MM.1S (cell line): ENCODE data around the gene ATF7IP.

ENCODE experiments used
- CTCF ChIP-seq: fragments of 300-600 bp; sonication (generic); IDR thresholded peaks from 2 replicates; pipeline ENCODE4 v1.5.1; 2016; ENCODE audit warnings: antibody characterized with exemption, low read length, mixed read lengths
- EZH2 ChIP-seq: fragments of 300-600 bp; sonication (generic); optimal IDR thresholded peaks from 2 replicates; pipeline ENCODE3; 2017; ENCODE audit warnings: low read depth, mild to moderate bottlenecking, antibody characterized with exemption, low read length, mixed read lengths
- EZH2phosphoT487 ChIP-seq: fragments of 300-600 bp; sonication (generic); IDR thresholded peaks from 2 replicates; pipeline ENCODE4 v1.6.1; 2018; ENCODE audit warnings: antibody characterized with exemption, low read length

GRCh38 chr12:14545144-14546124 lies 180.0 kb downstream of the ATF7IP start:
- no peak for TF ChIP-seq EZH2
- TF ChIP-seq CTCF, result no peak
- TF ChIP-seq EZH2phosphoT487, result no peak
